GM19240 (cell line): ENCODE results near the gene BRD4.

Source experiments
- DNase-seq: peaks from one replicate; pipeline ENCODE4 v3.0.0; 2011; ENCODE audit warnings: low spot score; ENCODE audit not compliant: insufficient read length

BRD4 gene

GRCh38 chr19:15266683-15267082 is 65.7 kb downstream of the BRD4 start:
- no peak for DNase-seq

DNA sequence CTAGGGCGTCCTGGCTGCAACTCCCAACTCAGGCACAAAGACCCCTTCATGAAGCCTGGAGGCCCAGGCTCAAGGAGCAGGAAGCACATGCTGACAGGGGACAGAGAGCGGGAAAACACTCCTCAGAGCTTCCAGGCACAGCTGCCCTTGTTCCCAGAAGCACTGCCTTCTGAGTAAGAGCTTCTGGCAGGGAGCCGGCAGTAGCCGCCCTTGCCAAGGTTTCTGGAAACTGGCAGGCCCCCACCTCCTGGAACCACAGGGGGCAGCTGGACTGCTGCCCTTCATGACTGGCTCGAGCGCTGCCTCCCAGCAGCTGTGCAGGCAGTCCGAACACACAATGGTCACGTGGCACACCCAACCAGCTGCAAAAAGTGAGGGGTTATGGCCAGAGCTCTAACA is 66.5 kb downstream of the BRD4 start:
- no peak for DNase-seq

DNA sequence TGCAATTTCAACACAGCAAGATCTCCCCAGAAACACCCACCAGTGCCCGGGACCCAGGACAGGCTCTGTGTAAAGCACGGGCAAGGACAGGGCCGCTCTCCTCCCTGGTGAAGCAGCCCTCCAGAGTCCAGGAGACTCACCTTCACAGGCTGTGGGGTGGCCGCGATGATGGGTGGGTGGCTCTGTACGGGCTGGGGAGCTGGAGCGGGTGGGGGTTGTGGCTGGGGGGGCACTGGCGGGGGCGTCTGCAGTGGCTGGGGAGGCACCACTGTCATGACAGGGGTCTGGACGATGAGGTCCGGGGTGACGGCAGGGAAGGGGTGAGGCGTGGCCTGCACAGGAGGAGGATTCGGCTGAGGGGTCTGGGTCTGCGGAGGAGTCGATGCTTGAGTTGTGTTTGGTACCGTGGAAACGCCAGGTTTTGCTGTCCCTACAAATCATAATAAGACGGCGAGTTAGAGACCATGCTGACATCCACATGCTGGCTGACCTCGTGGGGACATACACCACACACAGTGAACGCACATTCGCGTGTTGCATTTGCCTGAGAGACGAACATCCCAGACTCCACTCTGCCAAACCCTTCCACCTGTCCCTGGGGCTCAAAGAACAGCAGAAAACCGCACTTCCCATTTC is 67.0 kb downstream of the BRD4 start:
- DNase-seq: no peak

- no peak for DNase-seq
Observed at GRCh38 chr19:15264933-15265206, 67.5 kb downstream of the BRD4 start.

GRCh38 chr19:15264061-15264932 is 68.0 kb downstream of the BRD4 start:
- DNase-seq: no peak

DNA sequence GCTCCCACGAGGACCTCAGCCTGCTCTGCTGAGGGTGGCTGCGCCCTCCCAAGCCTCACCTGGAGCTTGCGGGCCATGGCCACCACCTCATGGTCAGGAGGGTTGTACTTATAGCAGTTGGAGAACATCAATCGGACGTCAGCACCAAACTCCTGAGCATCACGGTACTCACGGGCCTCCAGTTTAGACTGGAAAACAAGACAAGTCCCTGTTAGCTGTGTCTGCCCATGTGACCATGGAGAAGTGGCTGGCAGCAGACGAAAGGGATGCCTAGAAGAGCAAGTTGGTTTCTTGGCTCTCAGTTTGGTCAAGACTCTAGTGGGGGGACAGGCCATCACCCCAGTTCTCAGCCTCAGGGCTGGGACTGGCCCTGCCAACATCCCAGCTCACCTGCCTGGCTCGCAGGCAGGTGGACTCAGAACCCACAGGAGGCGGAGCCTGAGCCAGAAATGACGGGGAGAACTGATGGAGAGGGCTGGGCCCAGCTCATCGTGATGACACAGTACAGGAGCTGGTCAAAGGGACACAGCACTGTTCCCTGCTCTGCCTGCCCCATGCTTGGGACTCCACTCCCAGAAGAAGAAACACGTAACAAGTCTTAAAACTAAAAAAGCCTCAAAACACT is 68.9 kb downstream of the BRD4 start:
- DNase-seq: no peak

GRCh38 chr19:15262011-15262410 is 70.3 kb downstream of the BRD4 start:
- DNase-seq: no peak

DNA sequence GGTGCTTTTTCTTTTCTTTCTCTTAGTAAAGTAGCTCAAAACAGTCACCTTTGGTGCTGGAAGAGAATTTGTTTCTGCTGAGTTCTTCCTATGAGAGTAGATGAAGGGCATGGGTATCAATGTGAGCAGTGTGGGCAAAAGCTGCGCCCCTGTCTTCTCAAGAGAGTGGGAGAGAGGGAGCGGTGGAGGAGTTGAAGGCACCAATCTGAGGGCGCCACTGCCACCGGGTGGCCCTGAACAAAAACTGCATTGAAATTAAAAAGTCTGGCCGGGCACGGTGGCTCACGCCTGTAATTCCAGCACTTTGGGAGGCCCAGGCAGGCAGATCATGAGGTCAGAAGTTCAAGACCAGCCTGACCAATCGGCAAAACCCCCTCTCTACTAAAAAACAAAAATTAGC is 71.4 kb downstream of the BRD4 start:
- no peak for DNase-seq

DNA sequence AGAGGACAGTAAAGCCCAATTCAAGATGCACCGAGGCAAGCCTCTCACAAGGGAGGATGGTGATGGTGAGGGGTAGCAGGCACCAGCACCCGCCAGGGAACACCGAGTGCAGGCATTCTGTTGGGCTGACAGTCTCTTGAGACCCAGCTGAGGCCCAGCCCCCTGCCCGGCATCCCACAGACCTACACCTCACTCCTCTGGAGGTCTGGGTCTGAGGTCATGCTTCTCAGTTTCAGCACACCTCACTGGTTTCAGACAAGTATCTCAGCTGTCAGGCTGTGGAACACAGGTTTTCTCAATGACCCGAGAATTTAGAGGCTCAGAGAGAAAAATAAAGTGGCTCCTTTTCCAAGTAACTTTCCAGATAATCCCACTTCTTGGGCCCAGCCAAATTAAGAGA is 72.4 kb downstream of the BRD4 start:
- no peak for DNase-seq

DNA sequence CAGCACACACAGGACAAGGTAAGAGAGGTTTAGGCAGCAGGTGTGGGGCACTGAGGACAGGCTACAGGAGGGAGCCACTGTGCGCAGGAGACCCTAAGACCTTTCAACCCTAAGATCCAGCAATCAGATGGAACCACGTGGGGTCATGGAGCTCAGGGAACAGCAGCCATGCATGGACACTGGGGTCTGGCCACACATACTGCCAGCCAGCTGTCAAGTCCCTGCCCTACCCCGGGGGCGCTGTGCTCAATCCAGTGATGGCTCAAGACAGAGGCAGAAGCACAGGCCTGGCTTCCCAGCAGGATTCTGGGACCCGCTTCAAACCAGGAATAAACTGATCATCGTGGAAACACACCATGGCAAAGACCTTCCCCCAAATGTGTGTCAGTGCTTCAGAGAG is 74.6 kb downstream of the BRD4 start:
- no peak for DNase-seq

DNA sequence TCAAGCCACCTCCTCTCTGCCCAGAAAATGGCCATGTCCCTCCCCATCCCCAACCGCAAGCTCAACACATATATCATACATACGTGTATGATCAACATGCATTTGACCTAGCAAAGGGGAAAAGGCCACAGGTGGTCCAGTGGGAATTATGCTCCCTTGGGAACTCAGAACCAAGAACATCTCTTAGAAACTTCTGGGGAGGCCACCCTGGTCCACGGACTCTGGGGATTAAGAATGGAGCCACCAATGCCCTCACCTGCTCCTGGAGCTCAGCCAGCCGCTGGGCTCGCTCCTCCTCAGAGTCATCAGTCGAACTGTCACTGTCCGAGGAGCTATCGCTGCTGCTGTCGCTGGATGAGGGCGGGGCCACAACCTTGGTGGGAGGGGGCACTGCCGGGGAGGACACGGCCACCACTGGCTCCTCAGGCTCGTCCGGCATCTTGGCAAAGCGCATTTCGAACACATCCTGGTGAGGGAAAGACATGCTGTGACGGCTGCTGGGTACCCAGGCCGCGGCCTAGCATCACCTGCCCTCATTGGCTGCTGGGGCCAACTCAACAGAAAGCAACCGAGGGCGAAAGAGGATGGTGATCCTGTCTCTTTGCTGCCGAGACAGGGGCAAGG is 75.5 kb downstream of the BRD4 start:
- no peak for DNase-seq

DNA sequence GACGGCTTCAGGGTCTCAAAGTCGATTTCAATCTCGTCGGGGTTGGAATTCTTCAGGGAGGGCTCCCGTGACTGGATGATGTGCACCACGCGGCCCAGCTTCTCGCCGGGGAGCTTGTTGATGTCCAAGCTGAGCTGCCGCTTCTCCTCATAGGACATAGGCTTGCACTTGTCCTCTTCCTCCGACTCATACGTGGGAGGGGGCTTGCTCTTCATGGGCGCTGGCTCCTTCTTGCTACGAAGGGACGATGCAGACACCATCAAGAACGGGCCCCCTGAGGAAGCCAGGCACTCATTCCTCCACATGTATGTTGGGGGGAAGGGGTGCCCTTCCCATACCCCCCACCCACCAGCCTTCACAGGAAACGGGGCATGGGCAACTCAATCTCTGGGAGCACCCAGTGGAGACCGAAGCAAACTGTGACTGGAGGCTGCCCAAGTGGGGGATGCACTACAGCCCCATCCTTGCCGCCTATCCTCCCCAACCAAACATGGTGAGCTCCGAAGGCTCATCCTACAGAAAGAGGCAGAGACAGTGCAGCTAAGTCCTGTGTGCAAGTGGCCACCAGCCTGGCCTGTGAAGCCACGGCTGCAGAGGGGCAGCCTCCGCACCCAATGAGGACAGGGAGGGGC is 76.9 kb downstream of the BRD4 start:
- no peak for DNase-seq

- DNase-seq: no peak
Observed at GRCh38 chr19:15254547-15254946, 77.8 kb downstream of the BRD4 start.

GRCh38 chr19:15253513-15253912 is 78.8 kb downstream of the BRD4 start:
- no peak for DNase-seq

- DNase-seq: no peak
Observed at GRCh38 chr19:15253061-15253460, 79.3 kb downstream of the BRD4 start.

GRCh38 chr19:15252398-15253018 is 79.8 kb downstream of the BRD4 start:
- DNase-seq: no peak

GRCh38 chr19:15251749-15252397 is 80.5 kb downstream of the BRD4 start:
- DNase-seq: no peak

- DNase-seq: no peak
Observed at GRCh38 chr19:15251010-15251748, 81.2 kb downstream of the BRD4 start.

DNA sequence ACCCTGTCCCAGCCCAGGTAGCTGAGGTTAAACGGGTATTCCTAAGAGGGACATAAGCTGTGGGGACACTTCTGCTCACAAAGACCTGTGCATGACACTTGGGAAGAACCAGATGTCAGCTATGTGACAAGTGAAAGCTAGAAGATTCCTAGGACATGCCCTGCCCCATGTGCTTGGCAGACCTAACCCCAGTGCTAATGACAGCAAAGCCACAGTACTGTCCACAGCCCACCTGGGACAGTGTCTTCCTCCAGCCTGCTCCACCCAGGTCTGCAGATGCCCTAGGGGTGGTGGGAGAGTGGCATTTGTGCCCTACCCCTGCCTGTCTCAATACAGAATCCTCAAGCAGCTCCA is 81.7 kb downstream of the BRD4 start:
- no peak for DNase-seq

GRCh38 chr19:15249972-15250639 is 82.2 kb downstream of the BRD4 start:
- no peak for DNase-seq
